ENCODE results near the gene OBP2A. TPM values are rescaled to one million over a fixed set of nuclear protein-coding genes. Genes with fewer than 3 reads are reported as not detected.

Gene OBP2A
- polyA plus RNA-seq, 4 donors = 0.09 TPM; not detected in 3

DNA sequence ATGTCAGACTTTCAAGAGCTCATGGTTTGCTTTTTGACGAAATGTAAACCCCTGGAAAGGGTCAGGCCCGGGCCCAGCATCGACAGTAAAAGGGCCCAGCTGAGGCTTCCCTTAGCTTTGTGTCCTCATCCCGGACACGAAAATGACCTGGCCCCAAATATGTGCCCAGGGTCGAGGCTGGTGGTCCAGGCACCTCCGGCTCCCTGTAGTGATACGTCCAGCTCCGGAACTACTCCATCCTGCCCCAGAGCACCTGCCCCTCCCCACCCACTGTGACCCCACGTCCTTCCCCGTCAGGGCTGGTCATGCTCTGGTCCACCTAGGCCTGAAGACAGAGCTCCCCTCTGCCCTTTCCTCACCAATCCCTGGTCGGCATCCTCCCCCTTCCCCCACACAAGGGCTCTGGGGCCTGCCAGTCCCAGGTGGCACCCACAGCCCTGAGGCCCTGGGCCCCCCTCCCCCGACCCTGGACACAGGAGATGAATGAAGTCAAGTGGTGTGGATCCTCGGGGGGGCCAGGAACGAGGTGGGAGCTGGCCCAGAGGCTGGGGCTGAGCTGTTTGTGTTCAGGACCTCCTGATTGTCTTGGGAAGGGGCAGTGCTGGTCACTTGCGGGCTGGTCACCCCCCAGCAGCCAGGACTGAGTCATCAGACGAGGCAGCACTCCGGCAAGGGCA lies 6.2 kb downstream of the OBP2A start:
- no peak overlapping the region for H3K4me3 ChIP-seq (ENCODE audit: low read depth in 1 of 3, low read length in 3 of 3)
- H3K36me3 ChIP-seq (ENCODE audit: control insufficient read depth in 3 of 3, insufficient read depth in 2 of 3, low read depth in 1 of 3, low read length in 3 of 3) = no peaks in the 10 kb centered on the region
- no peaks in the 10 kb centered on the region for H3K9me3 ChIP-seq (ENCODE audit: control insufficient read depth in 2 of 2, insufficient read depth in 1 of 2, low read depth in 1 of 2, low read length in 1 of 2)
- no peaks in the 10 kb centered on the region for H3K4me1 ChIP-seq (ENCODE audit: control insufficient read depth in 3 of 3, insufficient read depth in 2 of 3, low read depth in 1 of 3, low read length in 2 of 3)
- no peaks in the 10 kb centered on the region for H3K27me3 ChIP-seq (ENCODE audit: control insufficient read depth in 3 of 3, insufficient read depth in 3 of 3, low read length in 3 of 3)
- 68 to 75% (median 70%) methylated on average over 18 of the region's 18 CpGs for WGBS, 3 donors
- FAIRE-seq (no peak), DNase-seq (no peak)
- no peak overlapping the region for H3K27ac ChIP-seq (ENCODE audit: low read depth in 1 of 3, low read length in 2 of 3)

GRCh38 chr9:135552698-135553171 lies 6.8 kb downstream of the OBP2A start:
- 69 to 88% (median 72%) methylated on average over 15 to 19 of the region's 19 CpGs for WGBS, 3 donors
- H3K27ac ChIP-seq (ENCODE audit: low read depth in 1 of 3, low read length in 2 of 3) = no peak overlapping the region
- H3K4me1 ChIP-seq (ENCODE audit: control insufficient read depth in 3 of 3, insufficient read depth in 2 of 3, low read depth in 1 of 3, low read length in 2 of 3) = no peaks in the 10 kb centered on the region
- no peaks in the 10 kb centered on the region for H3K27me3 ChIP-seq (ENCODE audit: control insufficient read depth in 3 of 3, insufficient read depth in 3 of 3, low read length in 3 of 3)
- H3K36me3 ChIP-seq (ENCODE audit: control insufficient read depth in 3 of 3, insufficient read depth in 2 of 3, low read depth in 1 of 3, low read length in 3 of 3) = no peaks in the 10 kb centered on the region
- no peak overlapping the region for H3K4me3 ChIP-seq (ENCODE audit: low read depth in 1 of 3, low read length in 3 of 3)
- DNase-seq = no peak
- H3K9me3 ChIP-seq (ENCODE audit: control insufficient read depth in 2 of 2, insufficient read depth in 1 of 2, low read depth in 1 of 2, low read length in 1 of 2) = no peaks in the 10 kb centered on the region
- no peak for FAIRE-seq

DNA sequence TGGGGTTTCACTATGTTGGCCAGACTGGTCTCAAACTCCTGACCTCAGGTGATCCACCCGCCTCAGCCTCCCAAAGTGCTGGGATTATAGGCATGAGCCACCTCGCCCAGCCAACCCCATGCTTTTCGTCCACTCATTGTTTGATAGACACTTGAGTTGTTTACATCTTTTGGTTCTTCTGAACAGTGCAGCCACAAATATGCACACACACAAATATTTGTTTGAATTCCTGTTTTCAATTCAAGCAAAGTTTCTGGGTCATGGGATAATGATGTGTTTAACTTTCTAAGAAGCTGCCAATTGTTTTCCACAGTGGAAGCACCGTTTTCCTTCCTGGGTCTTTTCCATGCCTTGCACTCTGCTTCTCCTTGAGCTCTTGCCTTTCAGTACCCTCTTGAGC lies 8.8 kb downstream of the OBP2A start:
- H3K36me3 ChIP-seq (ENCODE audit: control insufficient read depth in 3 of 3, insufficient read depth in 2 of 3, low read depth in 1 of 3, low read length in 3 of 3) = no peaks in the 10 kb centered on the region
- H3K4me3 ChIP-seq (ENCODE audit: low read depth in 1 of 3, low read length in 3 of 3) = no peak overlapping the region
- H3K9me3 ChIP-seq (ENCODE audit: control insufficient read depth in 2 of 2, insufficient read depth in 1 of 2, low read depth in 1 of 2, low read length in 1 of 2) = no peaks in the 10 kb centered on the region
- no peak for DNase-seq
- 63 to 72% (median 66%) methylated on average over 4 of the region's 4 CpGs for whole genome bisulfite sequencing, 3 donors
- no peak overlapping the region for H3K27ac ChIP-seq (ENCODE audit: low read depth in 1 of 3, low read length in 2 of 3)
- no peaks in the 10 kb centered on the region for H3K4me1 ChIP-seq (ENCODE audit: control insufficient read depth in 3 of 3, insufficient read depth in 2 of 3, low read depth in 1 of 3, low read length in 2 of 3)
- FAIRE-seq = no peak
- H3K27me3 ChIP-seq (ENCODE audit: control insufficient read depth in 3 of 3, insufficient read depth in 3 of 3, low read length in 3 of 3) = no peaks in the 10 kb centered on the region

DNA sequence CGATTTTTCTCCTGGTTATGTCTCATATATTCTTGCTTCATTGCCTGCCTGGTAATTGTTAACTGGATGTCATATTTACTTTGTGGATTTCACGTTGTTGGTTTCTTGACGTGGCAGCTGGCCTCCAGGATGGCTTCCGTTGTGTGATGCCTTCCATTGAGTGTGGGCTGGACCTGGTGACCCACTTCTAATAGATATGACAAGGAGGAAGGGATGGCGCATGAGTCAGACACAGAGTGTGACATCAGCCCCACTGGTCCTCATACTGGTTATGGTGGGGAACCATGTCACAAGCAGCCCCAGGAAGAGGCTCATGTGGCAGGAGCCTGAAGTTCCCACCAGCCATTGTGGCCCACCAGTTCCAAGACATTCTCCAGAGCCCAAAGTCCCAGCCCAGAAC lies 9.3 kb downstream of the OBP2A start:
- 61 to 78% (median 68%) methylated on average over 5 of the region's 5 CpGs for WGBS, 3 donors
- H3K4me3 ChIP-seq (ENCODE audit: low read depth in 1 of 3, low read length in 3 of 3) = no peak overlapping the region
- no peaks in the 10 kb centered on the region for H3K4me1 ChIP-seq (ENCODE audit: control insufficient read depth in 3 of 3, insufficient read depth in 2 of 3, low read depth in 1 of 3, low read length in 2 of 3)
- H3K27me3 ChIP-seq (ENCODE audit: control insufficient read depth in 3 of 3, insufficient read depth in 3 of 3, low read length in 3 of 3) = no peaks in the 10 kb centered on the region
- no peak for FAIRE-seq
- H3K9me3 ChIP-seq (ENCODE audit: control insufficient read depth in 2 of 2, insufficient read depth in 1 of 2, low read depth in 1 of 2, low read length in 1 of 2) = no peaks in the 10 kb centered on the region
- H3K36me3 ChIP-seq (ENCODE audit: control insufficient read depth in 3 of 3, insufficient read depth in 2 of 3, low read depth in 1 of 3, low read length in 3 of 3) = no peaks in the 10 kb centered on the region
- H3K27ac ChIP-seq (ENCODE audit: low read depth in 1 of 3, low read length in 2 of 3) = no peak overlapping the region
- no peak for DNase-seq

GRCh38 chr9:135555910-135556309 lies 10.0 kb downstream of the OBP2A start:
- no peak for FAIRE-seq
- WGBS, 3 donors = 74 to 80% (median 79%) methylated on average over 16 of the region's 16 CpGs
- no peaks in the 10 kb centered on the region for H3K36me3 ChIP-seq (ENCODE audit: control insufficient read depth in 3 of 3, insufficient read depth in 2 of 3, low read depth in 1 of 3, low read length in 3 of 3)
- H3K27me3 ChIP-seq (ENCODE audit: control insufficient read depth in 3 of 3, insufficient read depth in 3 of 3, low read length in 3 of 3) = no peaks in the 10 kb centered on the region
- no peak overlapping the region for H3K4me3 ChIP-seq (ENCODE audit: low read depth in 1 of 3, low read length in 3 of 3)
- H3K4me1 ChIP-seq (ENCODE audit: control insufficient read depth in 3 of 3, insufficient read depth in 2 of 3, low read depth in 1 of 3, low read length in 2 of 3) = no peaks in the 10 kb centered on the region
- no peak overlapping the region for H3K27ac ChIP-seq (ENCODE audit: low read depth in 1 of 3, low read length in 2 of 3)
- H3K9me3 ChIP-seq (ENCODE audit: control insufficient read depth in 2 of 2, insufficient read depth in 1 of 2, low read depth in 1 of 2, low read length in 1 of 2) = no peaks in the 10 kb centered on the region
- no peak for DNase-seq

DNA sequence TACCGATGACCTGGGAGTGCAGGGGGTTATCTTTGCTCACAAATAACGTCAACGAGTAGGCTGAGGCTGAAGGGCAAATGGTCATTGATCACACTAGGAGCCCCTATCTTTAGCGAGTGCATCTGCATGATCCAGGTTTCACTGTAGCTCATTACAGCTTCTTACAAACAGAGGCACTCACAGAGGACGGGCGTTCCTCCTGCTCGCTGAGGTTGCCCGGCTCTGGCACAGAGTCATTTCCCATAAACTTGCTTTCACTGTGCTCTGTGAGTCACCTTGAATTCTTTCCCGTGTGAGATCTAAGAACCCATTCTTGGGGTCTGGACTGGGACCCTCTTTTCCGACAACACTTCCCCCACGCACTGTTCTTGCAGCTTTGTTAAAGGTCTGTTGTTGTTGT lies 13.7 kb downstream of the OBP2A start:
- no peaks in the 10 kb centered on the region for H3K36me3 ChIP-seq (ENCODE audit: control insufficient read depth in 3 of 3, insufficient read depth in 2 of 3, low read depth in 1 of 3, low read length in 3 of 3)
- FAIRE-seq (no peak), DNase-seq (no peak)
- H3K4me1 ChIP-seq (ENCODE audit: control insufficient read depth in 3 of 3, insufficient read depth in 2 of 3, low read depth in 1 of 3, low read length in 2 of 3) = no peaks in the 10 kb centered on the region
- WGBS, 3 donors = 37 to 48% (median 42%) methylated on average over 11 of the region's 11 CpGs
- H3K4me3 ChIP-seq (ENCODE audit: low read depth in 1 of 3, low read length in 3 of 3) = no peak overlapping the region
- H3K27ac ChIP-seq (ENCODE audit: low read depth in 1 of 3, low read length in 2 of 3) = no peak overlapping the region
- H3K9me3 ChIP-seq (ENCODE audit: control insufficient read depth in 2 of 2, insufficient read depth in 1 of 2, low read depth in 1 of 2, low read length in 1 of 2) = no peaks in the 10 kb centered on the region
- H3K27me3 ChIP-seq (ENCODE audit: control insufficient read depth in 3 of 3, insufficient read depth in 3 of 3, low read length in 3 of 3) = no peaks in the 10 kb centered on the region

GRCh38 chr9:135561391-135562234 lies 15.7 kb downstream of the OBP2A start, which contains the start of gene PAEP:
TSS of gene PAEP (plus strand) at chr9:135561756.
- no peak for FAIRE-seq

GRCh38 chr9:135562235-135562745 lies 16.4 kb downstream of the OBP2A start:
- Histone ChIP-seq H3K36me3 (ENCODE audit: control insufficient read depth in 3 of 3, insufficient read depth in 2 of 3, low read depth in 1 of 3, low read length in 3 of 3) (no peaks in the 10 kb centered on the region), H3K4me1 (ENCODE audit: control insufficient read depth in 3 of 3, insufficient read depth in 2 of 3, low read depth in 1 of 3, low read length in 2 of 3) (no peaks in the 10 kb centered on the region), H3K27me3 (ENCODE audit: control insufficient read depth in 3 of 3, insufficient read depth in 3 of 3, low read length in 3 of 3) (no peaks in the 10 kb centered on the region), H3K9me3 (ENCODE audit: control insufficient read depth in 2 of 2, insufficient read depth in 1 of 2, low read depth in 1 of 2, low read length in 1 of 2) (no peaks in the 10 kb centered on the region), H3K27ac (ENCODE audit: low read depth in 1 of 3, low read length in 2 of 3) (no peak overlapping the region), H3K4me3 (ENCODE audit: low read depth in 1 of 3, low read length in 3 of 3) (no peak overlapping the region)
- DNase-seq (no peak), FAIRE-seq (no peak)
- WGBS, 3 donors = 79 to 88% (median 85%) methylated on average over 17 of the region's 17 CpGs

More at GRCh38 chr9:135561391-135562234, 15.7 kb downstream of the OBP2A start, which contains the start of gene PAEP:
- 78 to 87% (median 84%) methylated on average over 20 of the region's 20 CpGs for WGBS, 3 donors
- H3K27me3 ChIP-seq (ENCODE audit: control insufficient read depth in 3 of 3, insufficient read depth in 3 of 3, low read length in 3 of 3) = no peaks in the 10 kb centered on the region
- no peaks in the 10 kb centered on the region for H3K36me3 ChIP-seq (ENCODE audit: control insufficient read depth in 3 of 3, insufficient read depth in 2 of 3, low read depth in 1 of 3, low read length in 3 of 3)
- H3K27ac ChIP-seq (ENCODE audit: low read depth in 1 of 3, low read length in 2 of 3) = no peak within 1 kb of the TSS
- no peak within 1 kb of the TSS for H3K4me3 ChIP-seq (ENCODE audit: low read depth in 1 of 3, low read length in 3 of 3)
- H3K9me3 ChIP-seq (ENCODE audit: control insufficient read depth in 2 of 2, insufficient read depth in 1 of 2, low read depth in 1 of 2, low read length in 1 of 2) = no peaks in the 10 kb centered on the region
- no peak for DNase-seq
- no peaks in the 10 kb centered on the region for H3K4me1 ChIP-seq (ENCODE audit: control insufficient read depth in 3 of 3, insufficient read depth in 2 of 3, low read depth in 1 of 3, low read length in 2 of 3)

Measured in small intestine (tissue), 7 donors.